BJ (cell line): ENCODE results near the gene VEGFA. TPM values are rescaled to one million over a fixed set of nuclear protein-coding genes. Genes with fewer than 3 reads are reported as not detected.

Source experiments
- CTCF ChIA-PET: fragments of 350-600 bp; formaldehyde crosslinking; extraction: SDS; loops from one replicate; lab custom pipeline; 2021; ENCODE audit warnings: antibody characterized with exemption, inconsistent platforms; lab: Yijun Ruan, JAX
- POLR2A ChIA-PET: fragments of 300-600 bp; sonication (Branson Sonifier 250); formaldehyde crosslinking; extraction: SDS; loops from one replicate; lab custom pipeline; 2021; ENCODE audit warnings: antibody characterized with exemption; lab: Charles Lee
- DNase-seq: peaks from one replicate; pipeline ENCODE4 v3.0.0-alpha.2; 2011; ENCODE audit warnings: low read depth
- H3K27me3 ChIP-seq: 2 replicates; pipeline ENCODE4 v1.6.0; 2011; ENCODE audit warnings: low read length; ENCODE audit not compliant: control insufficient read depth, insufficient read depth
- H3K36me3 ChIP-seq: 2 replicates; pipeline ENCODE4 v1.5.1; 2011; ENCODE audit warnings: low read length; ENCODE audit not compliant: control insufficient read depth, insufficient read depth
- H3K4me3 ChIP-seq: 2 replicates; pipeline ENCODE4 v1.5.1; 2011; ENCODE audit warnings: low read depth, mild to moderate bottlenecking, control low read depth, low read length
- CTCF ChIP-seq: IDR thresholded peaks from 2 replicates; pipeline ENCODE4 v1.5.1; 2011; ENCODE audit warnings: low read depth, mild to moderate bottlenecking, control low read depth, inconsistent platforms, low read length, moderate library complexity; ENCODE audit not compliant: insufficient read depth
- polyA plus RNA-seq: library from polyadenylated mRNA; depleted of rRNA; stranded (reverse); fragments of >200 nt; gene quantifications from 2 replicates; pipeline ENCODE4 v1.2.3, GENCODE V29; 2011

VEGFA gene
- polyA plus RNA-seq, 1 experiment, result 357 TPM

GRCh38 chr6:43759136-43759906 is 10.7 kb upstream of the VEGFA start:
- TF ChIP-seq CTCF, result no peak
- H3K27me3 ChIP-seq, result peaks cover 23% of the 10 kb centered on the region
- no peak for DNase-seq
- no peak overlapping the region for H3K4me3 ChIP-seq
- ChIA-PET CTCF (interaction anchor here (0.8 to 5.7 kb wide), 9 partner anchors 9 to 320 kb away, joined by 3 to 31 read pairs (median 4); no protein-coding TSS in a partner anchor), POLR2A (no interaction called here)
- no peaks in the 10 kb centered on the region for H3K36me3 ChIP-seq

- ChIA-PET POLR2A (no interaction called here), CTCF (interaction anchor here (0.9 to 5.7 kb wide), 6 partner anchors 10 to 149 kb away, joined by 3 to 31 read pairs (median 4); partner anchors contain the start of gene VEGFA)
- Histone ChIP-seq H3K27me3 (peaks cover 23% of the 10 kb centered on the region), H3K4me3 (no peak overlapping the region), H3K36me3 (no peaks in the 10 kb centered on the region)
- no peak for DNase-seq
- TF ChIP-seq CTCF, result no peak
Measured at GRCh38 chr6:43759907-43760206, 10.2 kb upstream of the VEGFA start.

- TF ChIP-seq CTCF, result no peak
- Histone ChIP-seq H3K27me3 (peaks cover 21% of the 10 kb centered on the region), H3K36me3 (no peaks in the 10 kb centered on the region), H3K4me3 (no peak overlapping the region)
- ChIA-PET POLR2A (no interaction called here), CTCF (interaction anchor here (0.6 to 5.7 kb wide), 9 partner anchors 9 to 318 kb away, joined by 3 to 31 read pairs (median 3); partner anchors contain the start of gene VEGFA)
- no peak for DNase-seq
Measured at GRCh38 chr6:43760210-43761168, 9.5 kb upstream of the VEGFA start.

GRCh38 chr6:43761666-43762409 is 8.2 kb upstream of the VEGFA start:
- TF ChIP-seq CTCF, result no peak
- Histone ChIP-seq H3K4me3 (no peak overlapping the region), H3K27me3 (peaks cover 24% of the 10 kb centered on the region), H3K36me3 (no peaks in the 10 kb centered on the region)
- DNase-seq, result no peak
- ChIA-PET CTCF (interaction anchor here (0.6 to 5.7 kb wide), 10 partner anchors 8 to 318 kb away, joined by 3 to 31 read pairs (median 4); no protein-coding TSS in a partner anchor), POLR2A (no interaction called here)
